GM12873 (cell line): ENCODE results near the gene HOXA10.

Source experiments
- TF ChIP-seq, protein P1 (sequence below): IDR thresholded peaks from 2 replicates; pipeline ENCODE4 v1.5.1; 2012; ENCODE audit warnings: low read depth, mild to moderate bottlenecking, moderate library complexity, low read length, control low read depth; ENCODE audit not compliant: insufficient read depth; ENCODE audit errors: missing control alignments

Gene HOXA10

DNA sequence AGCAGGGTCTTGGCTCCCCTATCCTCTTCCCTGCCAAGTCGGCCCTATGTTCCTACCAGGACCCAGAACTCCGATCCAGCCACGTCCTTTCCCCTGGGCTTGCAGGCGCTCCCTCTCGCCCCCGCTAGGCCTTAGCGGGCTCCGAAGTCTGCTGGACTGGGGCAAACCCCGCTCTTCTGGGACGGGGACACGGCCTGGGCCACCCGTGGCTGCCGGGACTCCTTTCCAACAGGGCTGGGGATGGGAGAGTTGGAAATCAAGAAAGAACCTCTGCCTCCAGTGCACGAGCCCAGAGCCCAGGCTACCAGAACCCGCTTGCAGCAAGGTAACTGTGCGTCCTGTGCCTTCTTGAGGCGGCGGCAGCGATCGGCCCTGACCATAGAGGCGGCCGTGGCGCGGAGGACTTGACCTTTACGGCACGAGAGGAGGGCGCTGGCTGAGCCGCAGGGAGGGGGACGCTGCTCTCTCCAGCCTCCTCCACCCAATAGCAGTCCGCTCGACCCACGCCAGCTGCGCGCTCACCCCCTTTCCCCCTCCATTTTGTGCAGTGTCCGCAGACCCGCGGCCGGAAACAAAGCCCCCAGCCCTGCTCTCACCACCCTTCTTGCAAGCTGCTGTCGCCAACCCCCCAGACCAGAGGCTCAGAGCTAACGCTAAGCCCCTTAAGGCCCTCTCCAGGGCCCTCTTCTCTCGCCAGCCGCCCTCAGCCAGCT lies 17.9 kb upstream of the HOXA10 start:
- TF ChIP-seq, protein P1, sequence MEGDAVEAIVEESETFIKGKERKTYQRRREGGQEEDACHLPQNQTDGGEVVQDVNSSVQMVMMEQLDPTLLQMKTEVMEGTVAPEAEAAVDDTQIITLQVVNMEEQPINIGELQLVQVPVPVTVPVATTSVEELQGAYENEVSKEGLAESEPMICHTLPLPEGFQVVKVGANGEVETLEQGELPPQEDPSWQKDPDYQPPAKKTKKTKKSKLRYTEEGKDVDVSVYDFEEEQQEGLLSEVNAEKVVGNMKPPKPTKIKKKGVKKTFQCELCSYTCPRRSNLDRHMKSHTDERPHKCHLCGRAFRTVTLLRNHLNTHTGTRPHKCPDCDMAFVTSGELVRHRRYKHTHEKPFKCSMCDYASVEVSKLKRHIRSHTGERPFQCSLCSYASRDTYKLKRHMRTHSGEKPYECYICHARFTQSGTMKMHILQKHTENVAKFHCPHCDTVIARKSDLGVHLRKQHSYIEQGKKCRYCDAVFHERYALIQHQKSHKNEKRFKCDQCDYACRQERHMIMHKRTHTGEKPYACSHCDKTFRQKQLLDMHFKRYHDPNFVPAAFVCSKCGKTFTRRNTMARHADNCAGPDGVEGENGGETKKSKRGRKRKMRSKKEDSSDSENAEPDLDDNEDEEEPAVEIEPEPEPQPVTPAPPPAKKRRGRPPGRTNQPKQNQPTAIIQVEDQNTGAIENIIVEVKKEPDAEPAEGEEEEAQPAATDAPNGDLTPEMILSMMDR, result no peak

DNA sequence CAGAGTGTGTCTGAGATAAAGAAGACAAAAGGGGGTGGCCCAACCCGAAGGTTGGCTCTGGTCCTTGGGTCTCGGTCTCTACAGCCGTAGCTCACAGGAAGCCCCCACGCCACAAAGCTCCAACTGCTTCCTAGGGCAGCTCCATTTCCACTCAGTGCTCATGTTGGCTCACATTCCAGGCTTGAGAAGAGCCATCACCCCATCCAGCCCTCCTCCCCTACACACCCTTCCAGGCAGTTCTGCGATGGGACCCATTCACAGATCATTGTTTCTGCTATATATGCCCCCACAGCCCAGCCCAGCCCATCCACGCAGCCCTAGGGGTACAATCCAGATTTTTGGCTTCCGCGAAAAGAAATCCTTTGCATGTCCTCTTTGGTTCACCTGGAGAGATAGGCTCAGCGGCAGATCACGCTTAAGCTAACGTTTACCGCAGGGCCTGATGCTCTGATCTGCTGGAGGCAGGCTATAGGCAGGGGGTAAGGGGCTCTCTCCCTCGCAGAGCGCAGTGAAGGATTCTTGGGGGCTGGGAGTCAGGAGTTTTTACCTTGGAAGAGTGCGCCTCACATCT lies 17.1 kb upstream of the HOXA10 start:
- TF ChIP-seq, protein P1, result no peak

GRCh38 chr7:27189997-27190748 lies 16.1 kb upstream of the HOXA10 start:
- TF ChIP-seq, protein P1, result no peak

DNA sequence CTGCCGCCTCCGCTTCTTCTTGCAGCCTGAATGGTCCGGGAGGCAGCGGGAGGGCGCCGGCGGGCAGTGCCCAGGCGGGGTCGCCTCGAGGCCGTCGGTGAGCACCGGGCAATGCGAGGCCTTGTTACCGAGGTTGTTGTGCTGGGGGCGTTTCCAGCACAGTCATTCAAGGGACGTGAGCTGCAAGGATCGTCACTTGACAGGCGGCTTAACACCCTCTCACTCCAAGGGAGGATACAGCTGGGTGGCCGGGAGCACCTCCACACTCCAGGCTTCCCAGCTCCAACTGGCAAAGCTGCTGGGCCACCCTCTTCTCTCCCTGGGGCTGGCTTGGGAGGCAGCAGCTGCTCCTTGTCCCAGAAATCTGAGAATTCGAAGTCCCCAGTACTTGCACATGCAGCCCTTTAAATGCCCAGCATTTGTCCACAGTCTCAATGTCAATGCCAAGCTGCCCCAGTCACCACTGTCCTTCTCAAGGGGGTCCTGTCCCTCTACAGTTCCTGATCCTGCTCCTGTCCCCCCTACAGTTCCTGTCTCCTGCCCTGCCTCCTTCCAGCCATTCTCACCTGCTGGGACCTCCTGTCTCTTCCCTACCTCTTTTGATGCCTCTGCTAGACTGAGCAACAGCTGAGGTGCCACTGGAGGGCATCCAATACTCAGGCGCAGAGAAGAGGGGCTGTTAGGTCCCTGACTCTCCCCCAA lies 15.3 kb upstream of the HOXA10 start:
- TF ChIP-seq, protein P1, result no peak

DNA sequence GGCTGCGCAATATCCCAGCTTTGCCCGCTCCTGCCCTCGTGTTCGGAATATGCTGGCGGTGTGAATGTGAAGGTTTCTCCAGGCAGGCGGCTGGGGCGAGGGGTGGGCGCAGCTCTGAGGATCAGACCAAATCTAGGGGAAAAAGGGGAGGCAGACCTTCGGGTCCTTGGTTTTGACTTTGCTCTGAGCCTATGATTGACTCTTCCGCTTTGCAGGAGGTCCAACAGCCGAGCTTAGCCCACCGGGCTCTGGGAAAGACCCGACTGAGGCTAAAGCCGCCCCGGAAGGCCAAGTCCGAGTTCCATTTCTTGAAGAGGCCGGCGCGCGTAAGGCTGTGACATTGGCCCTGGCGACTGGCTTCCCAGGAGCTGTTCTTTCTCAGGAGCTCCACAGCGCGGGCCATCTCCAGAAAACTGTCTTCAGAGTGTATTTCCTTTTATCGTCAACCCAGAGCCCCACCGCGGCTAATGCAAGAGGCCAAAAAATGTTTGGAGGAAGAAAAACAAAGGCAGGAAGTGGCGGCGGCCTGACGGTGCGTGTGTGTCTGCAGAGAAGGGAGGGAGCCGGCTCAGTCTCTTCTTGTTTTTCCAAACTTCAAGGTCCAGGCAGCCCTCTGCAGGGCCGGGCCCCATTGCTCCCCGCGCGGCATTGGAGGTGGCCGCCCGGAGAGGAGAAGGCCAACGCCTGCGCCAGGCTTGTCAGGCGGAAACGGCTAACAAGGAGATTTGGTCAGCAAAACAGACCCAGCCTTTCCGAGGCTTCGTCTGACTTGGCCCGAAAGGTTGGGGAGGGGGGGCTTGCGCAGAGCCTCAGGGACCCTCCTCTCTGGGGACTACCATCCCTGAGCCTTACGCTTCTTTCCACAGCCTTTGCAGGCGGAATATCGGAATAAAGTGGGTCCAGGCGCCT lies 14.5 kb upstream of the HOXA10 start:
- TF ChIP-seq, protein P1, result no peak

GRCh38 chr7:27187475-27188385 lies 13.6 kb upstream of the HOXA10 start:
- TF ChIP-seq, protein P1, result no peak
